Epithelial cell of proximal tubule (primary cell): ENCODE data around the gene SERPINE1. TPM values are rescaled to one million over a fixed set of nuclear protein-coding genes. Genes with fewer than 3 reads are reported as not detected.
A peak's percentile ranks its signal among the peaks of the same experiment; 100 is the strongest.

Experiments
- DNase-seq: peaks from one replicate; pipeline ENCODE4 v3.0.0-alpha.2; 2011; ENCODE audit warnings: low read depth
- H3K4me3 ChIP-seq: 2 replicates; pipeline ENCODE4 v1.5.1; 2011; ENCODE audit warnings: low read depth, mild to moderate bottlenecking, low read length
- total RNA-seq: library from RNA; depleted of rRNA; stranded (reverse); fragments of >200 nt; gene quantifications from 2 replicates; pipeline ENCODE4 v1.2.3, GENCODE V29; 2015
- TF ChIP-seq, protein P1 (sequence below): conservative IDR thresholded peaks from 2 replicates; pipeline ENCODE4 v1.5.1; 2012; ENCODE audit warnings: low read depth, mild to moderate bottlenecking, low read length

The SERPINE1 gene
- total RNA-seq, 1 donor from 2014 or later, result 249 TPM

DNA sequence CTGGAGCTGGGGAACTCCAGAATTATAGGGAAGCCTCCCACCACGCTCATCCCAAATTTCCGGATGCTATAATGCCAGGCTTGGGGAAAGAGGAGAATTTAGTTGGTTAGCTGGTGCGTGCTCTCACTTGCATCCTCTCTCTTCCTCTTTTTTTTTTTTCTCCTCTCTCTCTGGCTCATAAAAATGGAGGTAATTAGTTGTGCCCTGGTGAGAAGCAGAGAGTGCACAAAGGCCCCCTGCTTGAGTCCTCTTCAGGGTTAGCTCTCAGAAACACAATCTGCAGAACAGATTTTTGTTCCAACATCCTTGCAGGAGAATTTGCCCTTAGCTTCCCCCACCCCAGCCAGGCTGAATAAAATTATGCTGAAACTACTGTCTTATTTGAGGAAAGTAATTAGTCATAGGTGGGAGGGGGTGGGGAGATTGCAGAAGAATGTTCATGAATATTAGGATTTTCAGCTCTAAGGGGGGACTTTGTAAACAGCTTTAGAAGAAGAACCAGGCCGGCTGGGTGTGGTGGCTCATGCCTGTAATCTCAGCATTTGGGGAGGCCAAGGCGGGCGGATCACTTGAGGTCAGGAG lies 7.6 kb downstream of the SERPINE1 start:
- DNase-seq, result no peak
- no peak overlapping the region for H3K4me3 ChIP-seq
- TF ChIP-seq, protein P1, sequence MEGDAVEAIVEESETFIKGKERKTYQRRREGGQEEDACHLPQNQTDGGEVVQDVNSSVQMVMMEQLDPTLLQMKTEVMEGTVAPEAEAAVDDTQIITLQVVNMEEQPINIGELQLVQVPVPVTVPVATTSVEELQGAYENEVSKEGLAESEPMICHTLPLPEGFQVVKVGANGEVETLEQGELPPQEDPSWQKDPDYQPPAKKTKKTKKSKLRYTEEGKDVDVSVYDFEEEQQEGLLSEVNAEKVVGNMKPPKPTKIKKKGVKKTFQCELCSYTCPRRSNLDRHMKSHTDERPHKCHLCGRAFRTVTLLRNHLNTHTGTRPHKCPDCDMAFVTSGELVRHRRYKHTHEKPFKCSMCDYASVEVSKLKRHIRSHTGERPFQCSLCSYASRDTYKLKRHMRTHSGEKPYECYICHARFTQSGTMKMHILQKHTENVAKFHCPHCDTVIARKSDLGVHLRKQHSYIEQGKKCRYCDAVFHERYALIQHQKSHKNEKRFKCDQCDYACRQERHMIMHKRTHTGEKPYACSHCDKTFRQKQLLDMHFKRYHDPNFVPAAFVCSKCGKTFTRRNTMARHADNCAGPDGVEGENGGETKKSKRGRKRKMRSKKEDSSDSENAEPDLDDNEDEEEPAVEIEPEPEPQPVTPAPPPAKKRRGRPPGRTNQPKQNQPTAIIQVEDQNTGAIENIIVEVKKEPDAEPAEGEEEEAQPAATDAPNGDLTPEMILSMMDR, result no peak

DNA sequence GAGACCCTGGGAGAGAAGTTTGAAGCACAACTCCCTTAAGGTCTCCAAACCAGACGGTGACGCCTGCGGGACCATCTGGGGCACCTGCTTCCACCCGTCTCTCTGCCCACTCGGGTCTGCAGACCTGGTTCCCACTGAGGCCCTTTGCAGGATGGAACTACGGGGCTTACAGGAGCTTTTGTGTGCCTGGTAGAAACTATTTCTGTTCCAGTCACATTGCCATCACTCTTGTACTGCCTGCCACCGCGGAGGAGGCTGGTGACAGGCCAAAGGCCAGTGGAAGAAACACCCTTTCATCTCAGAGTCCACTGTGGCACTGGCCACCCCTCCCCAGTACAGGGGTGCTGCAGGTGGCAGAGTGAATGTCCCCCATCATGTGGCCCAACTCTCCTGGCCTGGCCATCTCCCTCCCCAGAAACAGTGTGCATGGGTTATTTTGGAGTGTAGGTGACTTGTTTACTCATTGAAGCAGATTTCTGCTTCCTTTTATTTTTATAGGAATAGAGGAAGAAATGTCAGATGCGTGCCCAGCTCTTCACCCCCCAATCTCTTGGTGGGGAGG lies 10.8 kb downstream of the SERPINE1 start:
- no peak for DNase-seq
- TF ChIP-seq, protein P1, result no peak
- no peak overlapping the region for H3K4me3 ChIP-seq

DNA sequence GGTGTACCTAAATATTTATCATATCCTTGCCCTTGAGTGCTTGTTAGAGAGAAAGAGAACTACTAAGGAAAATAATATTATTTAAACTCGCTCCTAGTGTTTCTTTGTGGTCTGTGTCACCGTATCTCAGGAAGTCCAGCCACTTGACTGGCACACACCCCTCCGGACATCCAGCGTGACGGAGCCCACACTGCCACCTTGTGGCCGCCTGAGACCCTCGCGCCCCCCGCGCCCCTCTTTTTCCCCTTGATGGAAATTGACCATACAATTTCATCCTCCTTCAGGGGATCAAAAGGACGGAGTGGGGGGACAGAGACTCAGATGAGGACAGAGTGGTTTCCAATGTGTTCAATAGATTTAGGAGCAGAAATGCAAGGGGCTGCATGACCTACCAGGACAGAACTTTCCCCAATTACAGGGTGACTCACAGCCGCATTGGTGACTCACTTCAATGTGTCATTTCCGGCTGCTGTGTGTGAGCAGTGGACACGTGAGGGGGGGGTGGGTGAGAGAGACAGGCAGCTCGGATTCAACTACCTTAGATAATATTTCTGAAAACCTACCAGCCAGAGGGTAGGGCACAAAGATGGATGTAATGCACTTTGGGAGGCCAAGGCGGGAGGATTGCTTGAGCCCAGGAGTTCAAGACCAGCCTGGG lies 11.4 kb downstream of the SERPINE1 start:
- H3K4me3 ChIP-seq, result no peak overlapping the region
- TF ChIP-seq, protein P1, result peak; percentile 77
- peak; percentile 91 for DNase-seq

DNA sequence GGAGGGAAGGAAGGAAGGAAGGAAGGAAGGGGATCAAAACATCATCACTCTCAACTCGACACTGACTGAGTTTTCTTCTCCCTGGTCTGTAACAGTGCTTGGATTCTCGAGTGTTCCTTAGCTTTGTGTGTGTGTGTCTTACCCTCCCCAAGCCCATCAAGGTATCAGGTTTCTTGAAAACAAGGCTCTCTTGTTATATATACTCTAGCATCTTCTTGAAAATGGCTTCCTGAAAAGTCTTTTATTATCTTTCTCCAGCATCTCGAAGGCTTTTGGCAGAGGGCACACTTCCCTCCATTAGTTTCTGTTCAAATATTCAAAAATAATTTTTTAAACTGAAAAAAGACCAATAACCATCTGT lies 13.4 kb downstream of the SERPINE1 start:
- TF ChIP-seq, protein P1, result no peak
- no peak for DNase-seq
- no peak overlapping the region for H3K4me3 ChIP-seq

DNA sequence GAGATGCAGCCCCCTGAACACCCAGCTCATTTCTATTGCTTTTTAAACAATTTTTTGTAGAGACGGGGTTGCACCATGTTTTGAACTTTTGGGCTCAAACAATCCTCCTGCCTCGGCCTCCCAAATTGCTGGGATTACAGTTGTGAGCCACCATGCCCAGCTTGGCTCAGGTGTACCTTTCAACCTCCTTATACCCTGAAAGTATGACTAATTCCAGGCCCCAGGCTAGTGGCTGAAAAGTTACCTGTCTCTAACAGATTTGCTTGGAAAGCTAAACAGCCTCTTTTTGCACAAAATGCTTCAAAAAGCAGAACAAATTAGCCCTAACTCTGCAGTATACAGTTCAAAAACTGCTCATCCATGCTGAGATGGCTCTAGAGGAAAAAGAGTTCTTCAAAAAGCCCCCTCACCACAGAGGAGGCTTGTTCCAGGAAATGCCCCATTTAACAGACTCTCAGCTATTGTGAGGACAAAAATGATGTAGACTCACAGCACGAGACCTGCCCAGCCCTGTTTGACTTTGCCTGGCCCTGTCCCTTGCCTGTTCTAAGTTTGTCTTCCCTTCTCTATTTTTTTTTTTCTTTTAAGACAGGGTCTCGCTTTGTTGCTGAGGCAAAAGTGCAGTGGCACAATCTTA lies 14.0 kb downstream of the SERPINE1 start:
- TF ChIP-seq, protein P1, result no peak
- no peak overlapping the region for H3K4me3 ChIP-seq
- no peak for DNase-seq

DNA sequence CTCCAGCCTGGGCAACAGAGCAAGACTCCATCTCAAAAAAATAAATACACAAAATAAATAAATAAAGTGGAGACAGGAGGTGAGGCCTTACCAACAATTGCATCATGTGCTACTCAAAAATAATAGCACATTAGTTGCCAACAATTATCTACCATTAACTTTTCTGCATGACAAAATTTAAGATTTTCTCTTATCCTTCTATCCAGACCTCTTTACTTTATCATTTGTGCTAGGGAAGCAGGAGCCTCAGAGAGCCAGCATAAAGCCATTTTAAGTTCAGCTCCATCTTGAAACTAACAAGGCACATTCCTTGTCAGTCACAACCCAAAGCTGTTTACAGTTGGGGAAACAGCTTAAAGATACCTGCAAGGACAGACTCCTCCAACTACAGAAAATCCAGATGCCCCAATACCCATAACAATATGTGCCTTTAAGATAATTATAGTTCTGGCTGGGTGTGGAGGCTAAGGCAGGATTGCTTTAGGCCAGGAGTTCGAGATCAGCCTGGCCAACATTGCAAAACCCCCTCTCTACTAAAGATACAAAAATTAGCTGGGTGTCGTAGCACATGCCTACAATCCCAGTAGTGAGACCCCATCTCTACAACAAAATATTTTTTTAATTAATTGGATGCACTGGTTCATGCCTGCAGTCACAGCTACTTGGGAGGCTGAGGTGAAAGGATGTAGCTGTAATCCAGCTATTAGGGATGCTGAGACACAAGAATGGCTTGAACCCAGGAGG lies 25.2 kb downstream of the SERPINE1 start:
- no peak overlapping the region for H3K4me3 ChIP-seq
- no peak for DNase-seq
- TF ChIP-seq, protein P1, result no peak
